Amygdala (tissue), 56 donors: ENCODE data around the gene PALLD.
A peak's percentile ranks its signal among the peaks of the same experiment; 100 is the strongest.

Source experiments
- DNase-seq, 56 donors: peaks; one replicate each; lab custom pipeline; 2025; lab: John Stamatoyannopoulos, UW

Gene PALLD

DNA sequence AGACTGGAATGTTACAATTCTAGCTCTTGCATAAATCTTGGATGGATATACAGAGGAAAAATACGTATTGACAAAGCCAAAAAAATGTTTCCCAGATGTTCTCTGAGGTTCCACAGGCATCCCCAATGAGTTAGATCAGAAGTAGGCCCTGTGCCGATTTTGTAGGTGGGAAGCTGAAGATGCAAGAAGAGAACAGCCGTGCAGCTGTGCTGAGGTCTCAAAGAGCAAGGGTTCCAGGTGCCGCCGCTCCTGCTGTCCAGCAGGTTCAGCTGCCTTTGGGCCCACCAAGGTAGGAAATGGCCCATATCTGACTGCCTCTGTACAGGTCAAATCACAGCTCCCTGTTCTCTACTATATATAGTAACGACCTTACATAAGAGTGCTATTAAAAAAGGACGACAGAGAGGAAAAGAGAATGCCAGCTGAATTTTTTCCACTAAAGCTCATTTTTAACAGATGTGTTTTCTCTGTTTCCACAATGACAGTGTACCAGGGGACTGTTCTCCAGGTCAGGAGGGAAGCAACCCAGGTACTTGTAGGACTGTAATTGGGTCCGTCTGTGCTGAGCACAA lies 357.6 kb downstream of the PALLD start:
- DNase-seq = no peak

DNA sequence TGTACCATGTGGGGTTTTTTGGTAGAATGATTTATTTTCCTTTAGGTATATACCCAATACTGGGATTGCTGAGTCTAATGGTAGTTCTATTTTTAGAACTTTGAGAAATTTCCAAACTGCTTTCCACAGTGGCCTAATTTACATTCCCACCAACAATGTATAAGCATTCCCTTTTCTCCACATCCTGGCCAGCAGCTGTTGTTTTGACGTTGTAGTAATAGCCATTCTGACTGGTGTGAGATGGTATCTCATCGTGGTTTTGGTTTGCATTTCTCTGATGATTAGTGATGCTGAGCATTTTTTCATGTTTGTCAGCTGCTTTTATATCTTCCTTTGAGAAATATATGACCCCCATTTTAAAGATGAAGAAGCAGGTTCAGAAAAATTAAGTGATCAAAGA lies 359.5 kb downstream of the PALLD start:
- no peak for DNase-seq

DNA sequence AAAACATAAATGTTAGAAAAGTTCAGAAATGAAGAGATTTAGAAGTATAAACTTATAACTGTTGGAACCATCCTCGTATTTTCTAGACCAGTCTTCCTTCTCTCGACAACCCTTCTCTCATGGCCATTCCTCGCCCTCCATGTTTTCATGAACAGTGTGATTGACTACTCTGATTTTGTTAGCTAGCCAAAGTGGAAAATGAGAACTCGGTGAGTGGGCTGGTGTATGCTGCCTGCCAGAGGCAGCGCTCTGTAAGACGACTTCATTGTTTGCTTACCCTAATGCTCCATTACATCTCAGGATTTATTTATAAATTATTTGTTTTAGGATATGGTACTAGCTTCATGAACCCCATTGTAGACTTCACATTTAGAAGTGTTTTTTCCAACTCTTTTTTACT lies 360.2 kb downstream of the PALLD start:
- DNase-seq = no peak

DNA sequence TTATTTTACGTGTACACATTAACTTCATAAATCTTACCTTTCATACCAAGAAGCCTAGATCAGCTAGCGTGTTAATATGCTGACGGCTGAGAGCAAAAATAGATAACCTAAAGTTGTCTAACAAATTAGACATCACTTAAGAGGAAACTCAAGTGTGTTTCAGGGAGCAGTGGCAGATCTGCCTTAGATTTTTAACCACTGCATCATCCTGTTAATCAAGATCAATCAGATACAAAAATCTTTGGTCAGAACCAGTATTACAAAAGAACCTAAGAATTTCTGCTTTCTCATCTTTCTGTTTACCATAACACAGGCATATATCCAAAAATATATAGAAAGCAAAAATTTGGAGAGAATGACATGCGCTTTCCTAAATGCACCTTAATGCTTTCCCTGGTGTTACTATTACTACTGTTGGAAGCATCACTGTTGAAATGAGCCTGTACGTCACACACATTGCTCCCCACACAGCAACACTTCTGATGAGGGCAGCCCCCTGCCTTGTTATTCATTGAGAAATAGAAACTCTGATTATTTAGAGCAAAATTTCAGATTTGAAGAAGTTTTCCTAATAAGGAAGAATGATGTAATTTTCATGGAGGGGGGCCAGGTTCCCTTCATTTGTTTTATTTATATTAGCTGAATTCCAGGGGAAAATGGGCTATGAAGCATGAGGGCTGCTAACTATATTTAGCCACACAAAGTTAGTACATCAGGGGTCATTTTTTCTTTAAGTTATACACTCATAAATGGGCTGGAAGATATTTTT lies 360.9 kb downstream of the PALLD start:
- DNase-seq = no peak

DNA sequence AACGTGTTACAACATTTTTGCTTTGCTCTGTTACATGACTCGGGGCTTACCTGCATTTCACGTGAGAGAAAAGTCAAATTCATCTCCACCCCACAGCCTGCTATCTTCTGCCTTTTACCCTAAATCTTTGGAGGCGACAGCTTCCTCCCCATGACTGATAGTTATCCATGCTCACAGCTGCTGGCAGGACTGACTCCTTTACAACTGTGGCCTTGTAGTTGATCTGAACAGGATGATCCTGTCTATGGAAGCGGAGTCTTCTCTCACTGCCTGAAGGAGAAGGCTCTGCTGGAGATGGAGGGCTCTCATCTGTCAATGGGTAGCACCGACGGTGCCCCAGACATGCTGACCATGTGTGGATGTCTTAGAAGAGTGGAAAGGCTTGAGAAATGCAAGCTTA lies 362.2 kb downstream of the PALLD start:
- DNase-seq = no peak

DNA sequence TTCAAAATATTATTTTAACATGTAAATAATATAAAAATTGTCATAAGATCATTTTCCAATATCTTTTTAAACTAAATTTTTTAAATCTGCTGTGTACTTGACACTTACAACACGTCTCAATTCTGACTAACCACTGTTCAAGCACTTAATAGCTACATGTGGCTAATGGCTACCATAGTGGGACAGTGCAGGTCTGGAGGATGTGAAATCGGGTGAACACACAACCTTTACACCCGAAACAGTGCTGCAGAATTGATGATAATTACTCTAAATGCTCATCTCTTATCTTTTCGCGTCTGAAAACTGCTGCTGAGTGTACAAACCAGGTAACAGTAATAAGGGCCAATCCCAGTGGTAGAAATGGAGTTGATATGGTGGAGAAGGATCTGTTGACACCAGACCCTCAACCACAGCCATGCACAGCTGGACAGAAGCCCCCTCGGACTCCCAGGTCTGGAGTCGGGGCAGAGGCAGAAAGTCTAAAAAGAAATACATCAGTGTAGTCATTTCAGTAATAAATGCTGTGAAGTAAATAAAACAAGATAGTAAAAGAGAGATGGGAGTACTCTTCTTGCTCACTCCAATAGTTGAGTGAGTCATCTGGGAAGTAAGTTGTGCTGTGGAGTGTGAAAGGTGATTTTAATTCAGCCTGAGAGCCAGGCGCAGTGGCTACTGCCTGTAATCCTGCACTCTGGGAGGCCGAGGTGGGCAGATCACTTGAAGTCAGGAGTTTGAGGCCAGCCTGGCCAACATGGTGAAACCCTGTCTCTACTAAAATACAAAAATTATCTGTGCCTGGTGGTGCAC lies 363.2 kb downstream of the PALLD start:
- DNase-seq = no peak

DNA sequence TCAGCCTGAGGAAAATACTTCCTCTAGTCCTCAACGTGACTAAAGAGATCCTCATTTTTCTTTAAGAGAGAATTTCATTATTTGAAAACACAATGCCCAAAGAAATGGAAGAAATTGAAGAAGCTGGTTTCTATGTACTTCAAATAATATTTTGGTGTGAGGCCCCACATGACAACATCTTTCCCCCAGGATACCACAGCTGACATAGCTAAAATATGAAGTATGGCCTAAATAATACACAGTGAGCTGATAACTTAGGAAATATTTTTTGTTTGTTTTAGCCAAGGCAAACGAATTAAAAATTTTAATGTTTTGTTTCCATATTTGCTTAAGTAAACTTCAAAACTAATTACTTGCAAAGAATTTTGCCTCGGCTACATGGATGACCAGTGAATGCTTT lies 364.0 kb downstream of the PALLD start:
- DNase-seq = no peak

DNA sequence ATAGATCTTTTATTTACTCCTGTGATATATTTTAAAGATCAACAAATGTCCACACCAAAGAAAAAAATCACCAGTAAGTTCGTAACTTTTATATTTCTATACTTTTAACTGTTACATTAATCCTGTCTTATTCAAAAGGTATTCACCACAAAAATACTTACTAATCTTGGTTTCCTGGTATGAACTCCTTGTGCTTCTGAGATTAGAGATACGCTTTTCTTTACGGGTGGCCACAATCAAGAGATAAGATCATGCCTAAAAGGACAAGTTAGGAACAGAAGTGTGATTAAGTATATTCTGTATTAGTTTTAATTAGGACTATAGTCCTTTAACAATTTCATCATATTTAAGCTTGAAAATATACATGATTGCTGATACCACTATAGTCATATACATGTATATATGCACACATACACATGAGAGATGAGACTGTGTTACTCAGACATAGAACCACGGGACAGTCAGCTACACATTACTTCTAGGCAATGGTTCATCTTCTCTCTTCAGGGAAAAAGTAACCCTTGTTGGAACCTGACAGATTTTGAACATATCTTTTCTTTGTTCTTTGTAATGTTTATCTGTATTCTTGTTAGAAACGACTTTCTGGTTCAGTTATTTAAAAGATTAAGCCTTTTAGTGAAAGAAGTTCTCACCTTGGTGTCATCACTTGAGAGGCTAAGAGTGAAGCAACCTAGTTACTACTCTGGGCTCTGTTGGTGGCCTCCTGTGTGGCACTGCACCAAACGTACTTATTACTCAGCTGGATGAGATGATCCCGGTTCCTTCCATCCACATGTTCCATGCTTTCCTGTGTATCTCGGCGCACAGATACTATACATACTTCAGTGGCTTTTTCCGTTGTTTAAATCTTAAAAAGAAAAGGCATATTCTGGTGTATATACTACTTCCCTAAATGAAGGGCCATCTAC lies 367.1 kb downstream of the PALLD start:
- DNase-seq = no peak

DNA sequence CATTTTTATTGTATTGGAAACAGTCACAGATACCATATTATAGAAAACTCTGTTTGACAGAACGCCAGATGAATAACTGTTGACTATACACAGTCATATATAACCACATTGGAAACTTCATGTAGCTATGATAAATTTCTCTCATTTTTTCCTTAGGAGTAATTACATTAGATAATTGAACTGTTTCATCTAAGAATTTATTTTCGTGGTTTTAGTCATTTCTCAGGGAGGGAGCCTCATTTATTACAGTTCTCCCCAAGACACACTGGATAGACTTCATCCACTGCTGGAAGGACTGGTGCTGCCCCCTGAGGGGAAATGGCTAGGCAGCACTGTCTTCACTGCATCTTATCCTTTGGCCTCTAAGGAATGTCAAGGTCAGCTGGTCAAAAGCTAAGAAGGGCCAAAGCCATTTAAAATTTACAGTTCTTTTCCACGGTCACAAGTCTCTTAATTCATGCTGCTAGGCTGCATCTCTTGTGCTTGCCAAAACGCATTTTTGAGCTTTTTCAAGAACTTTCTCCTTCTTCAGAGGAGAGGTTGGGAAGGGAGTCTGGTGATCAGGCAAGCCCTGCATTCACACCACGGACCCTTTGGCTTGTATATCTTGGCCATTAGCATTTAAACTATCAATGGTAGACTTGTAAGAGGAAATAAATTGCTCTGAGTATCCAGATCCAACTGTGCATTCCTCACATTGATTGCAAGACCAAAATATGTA lies 368.1 kb downstream of the PALLD start:
- no peak for DNase-seq

DNA sequence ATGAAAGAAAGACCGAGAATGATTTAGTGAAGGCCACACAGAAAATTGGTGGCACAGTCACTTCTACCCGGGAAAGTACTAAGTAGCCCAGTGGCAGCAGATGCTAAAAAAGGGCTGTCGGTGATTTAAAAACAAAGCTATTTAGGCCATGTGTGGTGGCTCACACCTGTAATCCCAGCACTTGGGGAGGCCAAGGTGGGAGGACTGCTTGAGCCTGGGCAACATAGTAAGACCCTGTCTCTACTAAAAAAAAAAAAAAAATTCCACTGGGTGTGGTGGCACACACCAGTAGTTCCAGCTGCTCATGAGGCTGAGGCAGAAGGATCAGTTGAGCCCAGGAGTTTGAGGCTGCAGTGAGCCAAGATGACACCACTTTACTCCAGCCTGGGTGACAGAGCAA lies 369.0 kb downstream of the PALLD start:
- no peak for DNase-seq

DNA sequence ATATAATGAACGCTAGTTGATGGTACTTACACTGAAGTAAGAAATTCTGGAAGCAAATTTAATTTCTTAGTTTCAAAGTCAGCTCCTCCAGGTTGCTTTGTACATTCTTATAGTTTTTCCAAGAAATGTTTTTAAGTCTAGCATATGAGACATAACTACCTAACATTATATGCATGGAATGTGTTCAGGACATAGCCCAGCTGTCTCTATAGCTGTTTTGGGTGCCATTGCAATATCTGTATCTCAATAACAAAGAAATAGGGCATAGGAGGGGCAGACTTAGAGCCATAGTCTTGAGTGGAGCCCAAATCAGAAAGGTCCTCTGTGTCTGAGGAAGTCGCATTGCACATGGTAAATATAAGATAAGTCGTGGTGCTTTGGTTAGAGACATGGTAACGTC lies 369.8 kb downstream of the PALLD start:
- no peak for DNase-seq

DNA sequence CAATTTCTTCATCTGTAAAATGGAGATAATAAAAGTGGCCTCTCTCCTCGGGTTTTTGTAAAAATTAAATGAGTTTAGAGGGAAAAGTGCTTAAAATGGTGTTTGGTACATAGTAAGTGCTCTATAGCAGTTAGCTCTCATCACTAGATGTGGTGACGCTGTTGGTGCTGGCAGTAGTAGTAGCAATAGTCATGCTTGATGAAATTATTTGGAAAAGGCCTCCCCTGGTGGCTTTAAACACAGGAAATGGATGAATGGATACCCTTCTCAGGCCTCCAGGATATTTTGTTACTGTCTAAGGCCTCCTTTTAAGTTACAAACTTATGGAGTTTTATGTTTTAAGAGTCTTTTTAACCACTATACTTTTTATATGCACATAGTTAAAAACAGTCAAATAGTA lies 370.3 kb downstream of the PALLD start:
- no peak for DNase-seq

DNA sequence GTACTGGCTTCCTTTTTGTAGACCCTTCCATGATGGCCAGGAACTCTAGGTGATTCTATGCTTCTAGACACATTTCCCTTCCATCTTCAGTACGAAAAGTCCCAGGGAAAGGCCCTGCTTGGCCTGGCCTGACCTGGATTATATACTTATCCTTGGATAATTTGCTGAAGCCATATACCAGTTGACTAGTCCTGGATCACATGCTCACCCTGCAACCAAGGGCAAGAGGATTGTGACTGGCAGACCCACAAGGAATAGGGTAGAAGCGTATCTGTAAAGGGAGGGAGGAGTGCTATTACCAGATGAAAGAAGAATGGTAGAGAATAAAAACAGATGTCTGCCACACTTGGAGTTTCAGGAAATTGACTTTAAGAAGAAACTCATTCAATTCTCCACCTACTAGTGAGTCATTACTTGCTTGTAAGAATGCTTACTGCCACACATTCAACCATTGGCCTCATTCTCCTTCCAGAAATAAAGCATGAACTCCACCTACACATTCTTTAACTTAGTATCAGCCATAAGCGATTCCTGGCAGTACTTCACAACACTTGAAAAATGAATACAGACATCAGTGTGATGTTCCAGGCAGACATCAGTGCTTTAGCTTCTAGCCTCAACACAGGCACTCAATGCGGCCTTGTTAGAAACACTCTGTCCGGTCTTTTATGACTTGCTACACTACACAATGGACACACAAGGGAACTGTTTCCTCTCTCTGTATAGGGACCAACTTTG lies 371.4 kb downstream of the PALLD start:
- peak in 4 of 56 donors; percentile 7 to 36 (median 14) for DNase-seq

DNA sequence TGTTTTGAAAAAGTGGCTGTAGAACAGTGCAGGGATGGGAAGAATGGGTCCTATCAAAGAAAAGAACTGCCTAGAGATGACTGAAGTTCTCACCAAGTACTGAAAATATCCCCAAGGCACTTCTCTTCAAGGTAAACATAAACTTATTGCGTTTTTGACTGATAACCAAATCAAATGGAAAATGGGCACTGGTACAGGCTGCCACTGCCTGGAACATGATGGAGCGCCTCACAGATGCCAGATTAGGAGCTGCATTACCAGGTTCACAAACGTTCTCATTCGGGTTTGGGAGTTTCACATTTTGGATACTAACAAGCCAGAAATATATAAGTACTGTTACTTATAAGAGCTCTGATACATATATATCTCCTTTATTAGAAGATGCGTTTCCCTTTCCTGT lies 371.9 kb downstream of the PALLD start:
- no peak for DNase-seq

DNA sequence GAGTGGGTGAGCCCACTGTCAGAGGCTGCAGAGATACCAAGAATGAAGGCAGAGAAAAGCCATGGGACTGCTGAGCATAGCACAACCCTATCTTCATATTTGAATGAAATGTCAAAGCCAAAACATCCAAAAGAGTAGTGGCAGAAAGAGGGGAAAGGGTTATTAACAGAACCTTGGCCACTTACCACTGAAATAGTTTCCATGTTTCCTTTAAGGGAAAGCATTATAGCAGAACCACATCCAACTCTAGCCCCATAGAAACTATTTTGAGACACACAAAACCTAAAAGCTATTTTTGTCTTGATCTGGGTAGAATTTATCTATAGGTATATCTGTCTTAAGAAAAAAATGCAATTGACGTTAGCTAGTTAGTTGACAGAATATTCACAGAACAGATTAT lies 373.2 kb downstream of the PALLD start:
- DNase-seq = no peak

DNA sequence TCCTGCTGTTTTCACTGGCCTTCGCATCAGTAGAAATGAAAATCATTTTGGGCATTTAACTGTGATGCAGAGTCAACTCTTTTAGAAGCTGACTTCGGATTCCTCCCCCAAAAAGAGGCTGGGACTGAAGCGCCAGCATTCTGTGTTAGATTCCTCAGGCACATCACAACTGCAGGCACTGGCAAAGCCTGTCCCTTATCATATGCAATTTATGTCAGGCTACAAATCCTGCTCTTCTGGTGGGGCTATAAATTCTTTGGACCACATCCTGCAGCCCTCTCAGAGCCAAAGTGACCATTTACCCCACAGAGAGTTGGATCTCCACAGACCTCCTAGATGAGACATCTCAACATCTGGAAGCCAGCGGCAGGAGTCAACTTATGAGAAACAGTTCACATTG lies 374.8 kb downstream of the PALLD start:
- DNase-seq = no peak

DNA sequence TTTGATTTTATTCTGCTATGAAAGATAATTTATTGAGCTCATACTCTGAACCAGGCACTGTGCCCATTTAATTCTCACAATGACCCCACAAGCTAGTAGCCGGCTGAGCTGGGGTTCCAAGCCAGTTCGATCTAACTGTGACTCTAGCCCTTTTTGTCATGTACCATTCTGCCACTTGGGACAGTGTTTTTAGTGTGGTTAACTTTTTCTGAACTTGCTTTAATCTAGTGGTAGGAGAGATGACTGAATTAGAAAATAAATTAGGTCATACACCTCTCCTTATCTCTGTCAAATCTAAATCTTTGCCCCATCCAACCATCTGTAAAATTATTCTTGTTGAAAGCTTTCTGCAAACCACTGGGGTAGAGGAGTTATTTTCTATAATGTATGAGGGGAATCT lies 377.2 kb downstream of the PALLD start:
- DNase-seq = no peak

DNA sequence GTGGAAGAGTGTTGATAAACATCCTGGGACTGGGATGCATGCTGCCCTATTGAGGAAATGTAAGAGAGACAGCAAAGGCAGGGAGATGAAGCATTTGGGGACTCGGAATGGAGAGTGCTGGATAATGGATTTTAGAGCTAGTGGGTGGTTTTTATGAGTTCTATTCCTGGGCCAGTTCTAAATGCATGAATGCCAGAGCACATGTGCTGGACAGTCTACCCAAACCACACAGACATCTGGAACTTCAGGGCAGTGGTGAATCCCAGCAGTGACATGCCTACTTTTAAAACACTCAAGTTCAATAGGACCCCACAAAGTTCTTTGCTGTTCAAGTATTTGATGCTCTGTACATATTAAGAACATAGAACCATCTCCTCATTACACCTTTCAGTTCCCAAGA lies 379.3 kb downstream of the PALLD start:
- DNase-seq = no peak
